H1 (cell line): ENCODE measurements around the gene FAH. TPM values are rescaled to one million over a fixed set of nuclear protein-coding genes. Genes with fewer than 3 reads are reported as not detected.

Experiments
- CTCF ChIA-PET: fragments of 300-600 bp; sonication (Branson Sonifier 250); formaldehyde crosslinking; loops from one replicate; lab custom pipeline; 2021; ENCODE audit not compliant: partially characterized antibody; lab: Charles Lee
- POLR2A ChIA-PET: fragments of 300-600 bp; sonication (Branson Sonifier 250); formaldehyde crosslinking; loops from one replicate; lab custom pipeline; 2021; ENCODE audit warnings: inconsistent platforms; ENCODE audit not compliant: partially characterized antibody; lab: Charles Lee
- DNase-seq, 2 experiments: peaks; one replicate each; pipeline versions ENCODE4 v3.0.0 to v3.0.0-alpha.2; 2010 to 2022; ENCODE audit warnings: low spot score in 2 of 2, low read depth in 1 of 2, mixed read lengths in 1 of 2
- FAIRE-seq: peaks from 2 replicates; lab custom pipeline; 2011; peaks lifted over from hg19 to GRCh38; lab: Jason Lieb, UNC
- H2AFZ ChIP-seq: 2 replicates; pipeline ENCODE4 v1.8.1; 2012; ENCODE audit warnings: low read length, inconsistent platforms
- H2AK5ac ChIP-seq: 2 replicates; pipeline ENCODE4 v1.6.1; 2013; ENCODE audit warnings: low read depth, low read length
- H2BK120ac ChIP-seq: replicated peaks from 2 replicates; pipeline ENCODE3; 2013; ENCODE audit warnings: low read depth, low read length, inconsistent platforms
- H2BK12ac ChIP-seq: 2 replicates; pipeline ENCODE4 v1.6.1; 2013; ENCODE audit warnings: low read depth, low read length
- H2BK15ac ChIP-seq: 2 replicates; pipeline ENCODE4 v1.6.1; 2013; ENCODE audit warnings: low read length
- H2BK20ac ChIP-seq: 2 replicates; pipeline ENCODE4 v1.6.1; 2013; ENCODE audit warnings: low read length
- H2BK5ac ChIP-seq: 2 replicates; pipeline ENCODE4 v1.6.1; 2013; ENCODE audit warnings: low read depth, low read length
- H3K14ac ChIP-seq: 2 replicates; pipeline ENCODE4 v1.6.1; 2013; ENCODE audit warnings: inconsistent platforms; ENCODE audit not compliant: insufficient read length
- H3K18ac ChIP-seq: 2 replicates; pipeline ENCODE4 v1.6.1; 2013; ENCODE audit warnings: low read length; ENCODE audit errors: extremely low read depth
- H3K23ac ChIP-seq: 2 replicates; pipeline ENCODE4 v1.6.1; 2013; ENCODE audit warnings: inconsistent platforms; ENCODE audit not compliant: insufficient read length
- H3K23me2 ChIP-seq: 2 replicates; pipeline ENCODE4 v1.6.1; 2013; ENCODE audit warnings: low read depth, low read length
- H3K27ac ChIP-seq: 2 replicates; pipeline ENCODE4 v1.6.1; 2011; ENCODE audit warnings: low read depth, low read length, inconsistent platforms
- H3K27me3 ChIP-seq, 4 experiments: replicated peaks in 1 of 4; 1 replicate in 1 of 4; 2 replicates in 3 of 4; pipeline versions ENCODE4 v1.6.1 to v1.8.1; 2011 to 2013; ENCODE audit warnings: low read length in 3 of 4, mild to moderate bottlenecking in 3 of 4, inconsistent platforms in 2 of 4, mixed read lengths in 2 of 4, moderate library complexity in 1 of 4; ENCODE audit not compliant: control insufficient read depth in 3 of 4, insufficient read depth in 3 of 4; ENCODE audit errors: extremely low read depth in 1 of 4
- H3K36me3 ChIP-seq, 4 experiments: 2 replicates each; pipeline versions ENCODE4 v1.6.1 to v1.8.1; 2011 to 2013; ENCODE audit warnings: mild to moderate bottlenecking in 4 of 4, low read length in 3 of 4, moderate library complexity in 2 of 4, control low read depth in 1 of 4, inconsistent platforms in 1 of 4; ENCODE audit not compliant: insufficient read depth in 4 of 4, control insufficient read depth in 2 of 4
- H3K4ac ChIP-seq: replicated peaks from 2 replicates; pipeline ENCODE3; 2013; ENCODE audit warnings: low read length, low read depth, mixed read lengths, inconsistent platforms; ENCODE audit not compliant: insufficient read length
- H3K4me1 ChIP-seq, 4 experiments: replicated peaks in 1 of 4; 1 replicate in 1 of 4; 2 replicates in 3 of 4; pipeline versions ENCODE4 v1.6.1 to v1.8.1; 2011 to 2013; ENCODE audit warnings: low read length in 3 of 4, inconsistent platforms in 2 of 4, mixed read lengths in 1 of 4; ENCODE audit not compliant: insufficient read depth in 4 of 4, control insufficient read depth in 3 of 4
- H3K4me2 ChIP-seq, 2 experiments: 2 replicates each; pipeline versions ENCODE4 v1.6.1 to v1.8.1; 2011 to 2013; ENCODE audit warnings: low read depth in 2 of 2, low read length in 2 of 2, control low read depth in 1 of 2, inconsistent platforms in 1 of 2, mild to moderate bottlenecking in 1 of 2; ENCODE audit not compliant: insufficient read depth in 1 of 2
- H3K4me3 ChIP-seq, 4 experiments: fragments of 200-600, 300-600 bp in 1 of 4; sonication (generic), shearing (Covaris generic), sonication (Bioruptor Twin) in 1 of 4; 2 replicates each; pipeline versions ENCODE4 v1.5.1 to v1.8.1; 2011 to 2016; ENCODE audit warnings: low read length in 4 of 4, low read depth in 3 of 4, control low read depth in 2 of 4, inconsistent platforms in 2 of 4, mild to moderate bottlenecking in 2 of 4, mixed read lengths in 1 of 4, moderate library complexity in 1 of 4; ENCODE audit not compliant: insufficient read depth in 2 of 4; ENCODE audit errors: extremely low read depth in 1 of 4
- H3K56ac ChIP-seq: replicated peaks from 2 replicates; pipeline ENCODE3; 2013; ENCODE audit warnings: low read depth, mild to moderate bottlenecking, mixed read lengths, low read length, inconsistent platforms; ENCODE audit not compliant: insufficient read length
- H3K79me1 ChIP-seq: 2 replicates; pipeline ENCODE4 v1.6.1; 2013; ENCODE audit warnings: low read depth, low read length, control low read depth
- H3K79me2 ChIP-seq, 2 experiments: 2 replicates each; pipeline versions ENCODE4 v1.6.1 to v1.8.1; 2012 to 2013; ENCODE audit warnings: low read length in 2 of 2, mild to moderate bottlenecking in 2 of 2, inconsistent platforms in 1 of 2; ENCODE audit not compliant: insufficient read depth in 2 of 2, control insufficient read depth in 1 of 2
- H3K9ac ChIP-seq, 4 experiments: replicated peaks in 1 of 4; 1 replicate in 1 of 4; 2 replicates in 3 of 4; pipeline versions ENCODE4 v1.6.1 to v1.8.1; 2011 to 2013; ENCODE audit warnings: low read depth in 3 of 4, low read length in 3 of 4, control low read depth in 2 of 4, mild to moderate bottlenecking in 2 of 4, moderate library complexity in 2 of 4, inconsistent platforms in 1 of 4; ENCODE audit errors: extremely low read depth in 1 of 4
- H3K9me3 ChIP-seq, 2 experiments: 2 replicates each; pipeline versions ENCODE4 v1.6.1 to v1.8.1; 2012 to 2013; ENCODE audit warnings: mild to moderate bottlenecking in 2 of 2, moderate library complexity in 2 of 2, control low read depth in 1 of 2, inconsistent platforms in 1 of 2, low read depth in 1 of 2, low read length in 1 of 2, mixed read lengths in 1 of 2; ENCODE audit not compliant: insufficient read depth in 2 of 2
- H4K20me1 ChIP-seq, 2 experiments: replicated peaks in 1 of 2; 2 replicates each; pipeline versions ENCODE3 to v1.8.1; 2011 to 2013; ENCODE audit warnings: inconsistent platforms in 2 of 2, low read length in 2 of 2, mild to moderate bottlenecking in 1 of 2; ENCODE audit not compliant: insufficient read depth in 2 of 2, control insufficient read depth in 1 of 2
- H4K5ac ChIP-seq: 2 replicates; pipeline ENCODE4 v1.6.1; 2013; ENCODE audit warnings: low read length, low read depth, mixed read lengths, inconsistent platforms; ENCODE audit not compliant: insufficient read length
- H4K8ac ChIP-seq: 2 replicates; pipeline ENCODE4 v1.8.0; 2013; ENCODE audit warnings: mild to moderate bottlenecking, moderate library complexity, low read length, inconsistent platforms; ENCODE audit not compliant: insufficient read depth; ENCODE audit errors: extremely low read depth
- H4K91ac ChIP-seq: replicated peaks from 2 replicates; pipeline ENCODE3; 2013; ENCODE audit warnings: low read length, mixed read lengths, inconsistent platforms; ENCODE audit not compliant: insufficient read length
- E2F6 ChIP-seq: IDR thresholded peaks from 2 replicates; pipeline ENCODE4 v1.6.1; 2012; ENCODE audit warnings: inconsistent platforms
- HDAC6 ChIP-seq: IDR thresholded peaks from one replicate; pipeline ENCODE4 v1.7.1; 2012; ENCODE audit warnings: low read depth, mild to moderate bottlenecking, inconsistent platforms, low read length, moderate library complexity
- POU5F1 ChIP-seq: IDR thresholded peaks from 2 replicates; pipeline ENCODE4 v1.6.1; 2011; ENCODE audit warnings: low read depth, mild to moderate bottlenecking, low read length, moderate library complexity
- WGBS, 2 experiments: shearing (Covaris generic) in 1 of 2; methylation state at CpG; one replicate each; pipeline versions ENCODE4 v1.1.6 to v1.1.7; 2013 to 2015; ENCODE audit warnings: low lambda C conversion rate in 2 of 2, mixed read lengths in 2 of 2, inconsistent platforms in 1 of 2, low coverage in 1 of 2, missing lambda C conversion rate in 1 of 2; ENCODE audit not compliant: insufficient replicate concordance in 2 of 2, insufficient coverage in 1 of 2, insufficient read length in 1 of 2; ENCODE audit errors: extremely low coverage in 1 of 2, missing lambda C conversion rate in 1 of 2; 5-methylcytosine and 5-hydroxymethylcytosine counted together
- polyA plus RNA-seq, 7 experiments: library from polyadenylated mRNA; depleted of rRNA in 3 of 7; stranded (reverse) in 5 of 7; unstranded in 2 of 7; fragments of >200 nt in 5 of 7; fragments of 200-250 nt in 2 of 7; gene quantifications; 1 replicate in 5 of 7; 2 replicates in 1 of 7; 4 replicates in 1 of 7; pipeline versions ENCODE4 v1.2.1 to v1.2.3, GENCODE V29; 2011 to 2013; ENCODE audit warnings: missing spikeins in 2 of 7, mixed read lengths in 2 of 7
- total RNA-seq: library from RNA; stranded (reverse); fragmentation: NEBNext Ultra II Directional; extraction: Animal tissue kit (Norgen Biotek cat#: 25700); gene quantifications from 2 replicates; pipeline ENCODE4 v1.2.1, GENCODE V29; 2021

Gene FAH
- total and polyA plus RNA-seq, 2 of the 8 experiments (the other 6 are each of a cell fraction or from before 2014, with no cell fraction given), result 20.0 to 21.7 TPM

- H3K4me2 ChIP-seq, result no peak overlapping the region
- no peak overlapping the region for H2BK120ac ChIP-seq
- H4K5ac ChIP-seq, result no peak overlapping the region
- H4K91ac ChIP-seq, result no peak overlapping the region
- H3K9me3 ChIP-seq, result no peaks in the 10 kb centered on the region
- H3K4me1 ChIP-seq, result no peaks in the 10 kb centered on the region
- H2AFZ ChIP-seq, result no peak overlapping the region
- no peak overlapping the region for H3K18ac ChIP-seq
- no peak overlapping the region for H4K8ac ChIP-seq
- WGBS, 2 experiments, result 94% methylated on average over 16 of the region's 16 CpGs; no CpG with 5 or more reads in 1 of the 2 experiments
- no peaks in the 10 kb centered on the region for H3K79me2 ChIP-seq
- ChIA-PET POLR2A (interaction anchor here (1.0 kb wide), 1 partner anchor 8 kb away, joined by 4 read pairs; no protein-coding TSS in a partner anchor), CTCF (interaction anchor here (0.5 to 3.2 kb wide), 9 partner anchors 7 to 327 kb away, joined by 3 to 12 read pairs (median 4); no protein-coding TSS in a partner anchor)
- no peaks in the 10 kb centered on the region for H3K23me2 ChIP-seq
- no peak overlapping the region for H2BK15ac ChIP-seq
- peaks cover 0 to 4% (median 0%) of the 10 kb centered on the region in 4 experiments; a peak in 1 of 8 replicates for H3K36me3 ChIP-seq
- H3K27ac ChIP-seq, result no peak overlapping the region
- H2BK20ac ChIP-seq, result no peak overlapping the region
- H3K23ac ChIP-seq, result no peak overlapping the region
- no peak for FAIRE-seq
- no peak overlapping the region for H3K14ac ChIP-seq
- H4K20me1 ChIP-seq, result no peaks in the 10 kb centered on the region
- no peak overlapping the region for H2AK5ac ChIP-seq
- no peaks in the 10 kb centered on the region for H3K27me3 ChIP-seq
- H2BK5ac ChIP-seq, result no peak overlapping the region; the same call in 1 of the 2 replicates
- H3K4ac ChIP-seq, result no peak overlapping the region
- no peak overlapping the region for H2BK12ac ChIP-seq
- no peak overlapping the region for H3K56ac ChIP-seq
- no peak for DNase-seq
- H3K4me3 ChIP-seq, result no peak overlapping the region
- H3K79me1 ChIP-seq, result no peaks in the 10 kb centered on the region
- H3K9ac ChIP-seq, result no peak overlapping the region
- TF ChIP-seq HDAC6 (no peak), E2F6 (no peak), POU5F1 (no peak)
Observed at GRCh38 chr15:80179935-80180334, 27.1 kb downstream of the FAH start.
